IMR-90 (cell line): ENCODE results near the gene PTGER2. TPM values are rescaled to one million over a fixed set of nuclear protein-coding genes. Genes with fewer than 3 reads are reported as not detected.

Experiments used
- ATAC-seq: fragments of 200-7000 bp; cut with Tn5 transposase; 2 replicates; pipeline ENCODE4 v1.9.1; 2020; ENCODE audit warnings: low read depth, mild to moderate bottlenecking, moderate library complexity
- BruUV-seq: library from RNA; stranded (reverse); fragments of 400-500 nt; replicated peaks from 2 replicates; lab custom pipeline; 2021; lab: Mats Ljungman, UMichigan
- CTCF ChIA-PET: fragments of 300-600 bp; formaldehyde crosslinking; extraction: SDS; loops from one replicate; lab custom pipeline; 2021; ENCODE audit warnings: antibody characterized with exemption; lab: Yijun Ruan, JAX
- POLR2A ChIA-PET: fragments of 300-600 bp; sonication (Branson Sonifier 250); formaldehyde crosslinking; loops from one replicate; lab custom pipeline; 2022; ENCODE audit warnings: antibody characterized with exemption; ENCODE audit not compliant: unreplicated experiment; lab: Charles Lee
- DNase-seq: peaks from one replicate; pipeline ENCODE4 v3.0.0; 2013
- H2AFZ ChIP-seq: replicated peaks from 2 replicates; pipeline ENCODE3; 2013; ENCODE audit warnings: low read length, mild to moderate bottlenecking; ENCODE audit not compliant: poor library complexity
- H2AK5ac ChIP-seq: 2 replicates; pipeline ENCODE4 v1.6.1; 2013; ENCODE audit warnings: low read depth, low read length, inconsistent platforms
- H2AK9ac ChIP-seq: replicated peaks from 2 replicates; pipeline ENCODE3; 2013; ENCODE audit warnings: mild to moderate bottlenecking, low read depth, low read length, moderate library complexity; ENCODE audit not compliant: poor library complexity
- H2BK120ac ChIP-seq: 2 replicates; pipeline ENCODE4 v1.6.1; 2013; ENCODE audit warnings: low read depth, low read length, inconsistent platforms
- H2BK15ac ChIP-seq: 3 replicates; pipeline ENCODE4 v1.6.1; 2013; ENCODE audit warnings: low read depth, low read length, inconsistent platforms
- H2BK20ac ChIP-seq: 2 replicates; pipeline ENCODE4 v1.6.1; 2013; ENCODE audit warnings: low read depth, mild to moderate bottlenecking, inconsistent platforms, low read length, moderate library complexity
- H2BK5ac ChIP-seq: 2 replicates; pipeline ENCODE4 v1.6.1; 2013; ENCODE audit warnings: mild to moderate bottlenecking, low read depth, low read length, inconsistent platforms; ENCODE audit not compliant: poor library complexity, severe bottlenecking
- H3K14ac ChIP-seq: replicated peaks from 2 replicates; pipeline ENCODE4 v1.6.1; 2013; ENCODE audit warnings: low read depth, low read length, inconsistent platforms
- H3K18ac ChIP-seq: 2 replicates; pipeline ENCODE4 v1.6.1; 2013; ENCODE audit warnings: low read depth, low read length, control low read depth
- H3K23ac ChIP-seq: 2 replicates; pipeline ENCODE4 v1.6.1; 2013; ENCODE audit warnings: low read depth, low read length, inconsistent platforms
- H3K27ac ChIP-seq: 2 replicates; pipeline ENCODE4 v1.5.1; 2013; ENCODE audit warnings: mild to moderate bottlenecking, control low read depth, low read length; ENCODE audit not compliant: insufficient read depth
- H3K27me3 ChIP-seq: 2 replicates; pipeline ENCODE4 v1.6.1; 2013; ENCODE audit warnings: low read length; ENCODE audit not compliant: control insufficient read depth, insufficient read depth
- H3K36me3 ChIP-seq: 2 replicates; pipeline ENCODE4 v1.6.1; 2013; ENCODE audit warnings: low read length, mixed read lengths; ENCODE audit not compliant: control insufficient read depth, insufficient read depth
- H3K4ac ChIP-seq: 2 replicates; pipeline ENCODE4 v1.6.1; 2013; ENCODE audit warnings: low read depth, low read length, inconsistent platforms
- H3K4me1 ChIP-seq: 2 replicates; pipeline ENCODE4 v1.6.1; 2013; ENCODE audit warnings: low read length, mixed read lengths; ENCODE audit not compliant: control insufficient read depth, insufficient read depth
- H3K4me2 ChIP-seq: 2 replicates; pipeline ENCODE4 v1.6.1; 2013; ENCODE audit warnings: low read depth, mild to moderate bottlenecking, control low read depth, low read length, moderate library complexity
- H3K4me3 ChIP-seq: 2 replicates; pipeline ENCODE4 v1.5.1; 2013; ENCODE audit warnings: low read depth, mild to moderate bottlenecking, control low read depth, low read length, moderate library complexity; ENCODE audit not compliant: insufficient read depth
- H3K56ac ChIP-seq: 2 replicates; pipeline ENCODE4 v1.6.1; 2013; ENCODE audit warnings: low read length, inconsistent platforms; ENCODE audit not compliant: insufficient read depth; ENCODE audit errors: extremely low read depth
- H3K79me1 ChIP-seq, 2 experiments: 2 replicates each; pipeline ENCODE4 v1.6.1; 2013; ENCODE audit warnings: low read length in 2 of 2, inconsistent platforms in 1 of 2, low read depth in 1 of 2
- H3K9ac ChIP-seq: 2 replicates; pipeline ENCODE4 v1.6.1; 2013; ENCODE audit warnings: low read depth, low read length, control low read depth
- H3K9me1 ChIP-seq: 2 replicates; pipeline ENCODE4 v1.6.1; 2013; ENCODE audit warnings: low read length, inconsistent platforms; ENCODE audit not compliant: insufficient read depth
- H3K9me3 ChIP-seq: 2 replicates; pipeline ENCODE4 v1.6.1; 2013; ENCODE audit warnings: low read length; ENCODE audit not compliant: control insufficient read depth, insufficient read depth
- H4K20me1 ChIP-seq: 2 replicates; pipeline ENCODE4 v1.6.1; 2013; ENCODE audit warnings: low read length, inconsistent platforms; ENCODE audit not compliant: insufficient read depth
- H4K5ac ChIP-seq: 2 replicates; pipeline ENCODE4 v1.6.1; 2013; ENCODE audit warnings: mild to moderate bottlenecking, low read depth, low read length, control low read depth
- H4K8ac ChIP-seq, 2 experiments: 2 replicates each; pipeline ENCODE4 v1.6.1; 2013; ENCODE audit warnings: low read depth in 2 of 2, low read length in 2 of 2, control low read depth in 1 of 2, inconsistent platforms in 1 of 2
- H4K91ac ChIP-seq: 2 replicates; pipeline ENCODE4 v1.6.1; 2013; ENCODE audit warnings: low read depth, low read length, inconsistent platforms; ENCODE audit not compliant: insufficient read depth
- BHLHE40 ChIP-seq: fragments of 150-350 bp; IDR thresholded peaks from 2 replicates; pipeline ENCODE4 v1.6.1; 2016; ENCODE audit warnings: mild to moderate bottlenecking, low read depth, low read length
- FOS ChIP-seq: fragments of 150-350 bp; IDR thresholded peaks from 2 replicates; pipeline ENCODE4 v1.6.1; 2016; ENCODE audit warnings: low read depth, low read length
- MXI1 ChIP-seq: IDR thresholded peaks from 2 replicates; pipeline ENCODE4 v1.6.1; 2012; ENCODE audit warnings: low read depth, mild to moderate bottlenecking, low read length, moderate library complexity, borderline replicate concordance
- RAD21 ChIP-seq: IDR thresholded peaks from 2 replicates; pipeline ENCODE4 v1.6.1; 2012; ENCODE audit warnings: low read length, improper control_type of control experiment
- WGBS, 2 experiments: methylation state at CpG; one replicate each; pipeline versions ENCODE4 v1.1.5 to v1.1.7; 2013; ENCODE audit warnings: missing lambda C conversion rate in 2 of 2; ENCODE audit not compliant: insufficient read length in 1 of 2; ENCODE audit errors: extremely low coverage in 2 of 2; 5-methylcytosine and 5-hydroxymethylcytosine counted together
- dilution Hi-C: fragments of 300-500 bp; cut with HindIII; formaldehyde crosslinking; loops from one replicate; pipeline ENCODE4 v1.14.3; 2018; ENCODE audit warnings: low sequenced_read_pairs; ENCODE audit not compliant: unreplicated experiment
- in situ Hi-C: fragments of 300-500 bp; cut with MboI; formaldehyde crosslinking; loops from 3 replicates; pipeline ENCODE4 v1.14.3; 2019; ENCODE audit warnings: low sequenced_read_pairs, inconsistent platforms, mixed read lengths
- intact Hi-C: fragments of 100-400 bp; cut with micrococcal nuclease; formaldehyde crosslinking; loops from 2 replicates; pipeline ENCODE4 v1.10.0; 2022
- polyA plus RNA-seq, 3 experiments: library from polyadenylated mRNA; depleted of rRNA; stranded (reverse); fragments of >200 nt; gene quantifications; 2 replicates each; pipeline ENCODE4 v1.2.3, GENCODE V29; 2012; ENCODE audit warnings: low replicate concordance in 1 of 3
- total RNA-seq: library from RNA; depleted of rRNA; stranded (reverse); fragments of >200 nt; gene quantifications from 2 replicates; pipeline ENCODE4 v1.2.3, GENCODE V29; 2012

Gene PTGER2
- total and polyA plus RNA-seq, 2 of the 4 experiments (the other 2 are of a cell fraction) = 24.7 to 58.5 TPM

DNA sequence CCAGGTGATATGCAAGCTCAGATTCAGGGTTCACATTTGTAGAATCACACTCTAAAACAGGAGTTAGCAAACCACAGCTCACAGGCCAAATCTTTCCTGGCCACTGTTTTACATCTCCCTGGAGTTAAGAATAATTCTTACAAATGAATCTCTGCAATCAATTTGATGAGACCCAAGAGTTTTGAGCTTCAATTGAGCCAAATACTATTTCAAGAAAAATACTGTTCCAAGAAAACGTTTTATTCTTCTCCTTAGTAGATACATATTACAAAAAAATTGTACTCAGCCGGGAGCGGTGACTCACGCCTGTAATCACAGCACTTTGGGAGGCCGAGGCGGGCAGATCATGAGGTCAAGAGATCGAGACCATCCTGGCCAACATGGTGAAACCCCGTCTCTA is 44.1 kb upstream of the PTGER2 start:
- Histone ChIP-seq H3K4me1 (peaks cover 4% of the 10 kb centered on the region; the same call in 1 of the 2 replicates), H3K18ac (no peak overlapping the region), H2AK5ac (no peak overlapping the region), H3K56ac (no peak overlapping the region), H2BK5ac (no peak overlapping the region), H3K9ac (no peak overlapping the region), H2BK15ac (no peak overlapping the region), H4K8ac (no peak overlapping the region), H2BK120ac (no peak overlapping the region), H3K79me1 (no peaks in the 10 kb centered on the region), H2AFZ (no peak overlapping the region), H3K23ac (no peak overlapping the region), H4K91ac (no peak overlapping the region), H2BK20ac (no peak overlapping the region), H4K5ac (no peak overlapping the region), H3K27me3 (peaks cover 42% of the 10 kb centered on the region), H2AK9ac (no peak overlapping the region), H3K14ac (no peak overlapping the region), H4K20me1 (no peaks in the 10 kb centered on the region), H3K9me1 (0 out of 2 replicates have a peak, but pooled peaks cover 3% of the 10 kb centered on the region), H3K4me2 (no peak overlapping the region), H3K4ac (no peak overlapping the region), H3K4me3 (no peak overlapping the region), H3K36me3 (no peaks in the 10 kb centered on the region), H3K27ac (no peak overlapping the region), H3K9me3 (no peaks in the 10 kb centered on the region)
- intact Hi-C loops = loop anchor here (5.0 kb wide), 1 partner anchor 123 kb away; no protein-coding TSS in a partner anchor
- in situ Hi-C loops = no loop called here
- DNase-seq (no peak), ATAC-seq (no peak)
- no TSS peak for BruUV-seq
- dilution Hi-C loops = no loop called here
- TF ChIP-seq RAD21 = no peak
- no peak for TF ChIP-seq MXI1
- TF ChIP-seq BHLHE40 = no peak
- no peak for TF ChIP-seq FOS
- CTCF ChIA-PET = no interaction called here
- WGBS, 2 experiments = 90% methylated on average over 2 of the region's 8 CpGs; no CpG with 5 or more reads in 1 of the 2 experiments
- POLR2A ChIA-PET = no interaction called here
